ENCODE results near the gene RTN4RL1.

GRCh38 chr17:1936766-1937165, 88.4 kb downstream of the RTN4RL1 start:
- TF ChIP-seq CTCF (IDR thresholded peaks at IDR 0.05): no peak
- no peak for TF ChIP-seq POLR2A (IDR thresholded peaks at IDR 0.05)
